HG02623 (cell line): ENCODE measurements around the gene DIP2A.

Experiments
- ATAC-seq: cut with Tn5 transposase; IDR thresholded peaks from one replicate; pipeline ENCODE4 v1.9.1; 2021; ENCODE audit warnings: moderate library complexity; ENCODE audit not compliant: unreplicated experiment

The DIP2A gene

GRCh38 chr21:46480466-46480865 lies 21.8 kb downstream of the DIP2A start:
- no peak for ATAC-seq

- ATAC-seq, result no peak
Observed at GRCh38 chr21:46482225-46482845, 23.6 kb downstream of the DIP2A start.

GRCh38 chr21:46482846-46483231 lies 24.1 kb downstream of the DIP2A start:
- no peak for ATAC-seq

GRCh38 chr21:46483300-46484295 lies 24.9 kb downstream of the DIP2A start:
- ATAC-seq, result no peak

GRCh38 chr21:46486481-46487126 lies 27.9 kb downstream of the DIP2A start:
- no peak for ATAC-seq

GRCh38 chr21:46489162-46489663 lies 30.5 kb downstream of the DIP2A start:
- ATAC-seq, result no peak

- no peak for ATAC-seq
Observed at GRCh38 chr21:46489800-46490199, 31.1 kb downstream of the DIP2A start.

GRCh38 chr21:46491553-46491952 lies 32.9 kb downstream of the DIP2A start:
- no peak for ATAC-seq

GRCh38 chr21:46492851-46493250 lies 34.2 kb downstream of the DIP2A start:
- ATAC-seq, result no peak

GRCh38 chr21:46493828-46494227 lies 35.1 kb downstream of the DIP2A start:
- no peak for ATAC-seq

- ATAC-seq, result no peak
Observed at GRCh38 chr21:46498335-46499050, 39.8 kb downstream of the DIP2A start.

- ATAC-seq, result no peak
Observed at GRCh38 chr21:46500224-46500861, 41.7 kb downstream of the DIP2A start.

- ATAC-seq, result no peak
Observed at GRCh38 chr21:46503922-46504550, 45.3 kb downstream of the DIP2A start.

GRCh38 chr21:46504666-46505065 lies 46.0 kb downstream of the DIP2A start:
- no peak for ATAC-seq

- no peak for ATAC-seq
Observed at GRCh38 chr21:46507562-46507961, 48.9 kb downstream of the DIP2A start.

GRCh38 chr21:46509741-46510502 lies 51.2 kb downstream of the DIP2A start:
- ATAC-seq, result no peak

GRCh38 chr21:46515109-46515508 lies 56.4 kb downstream of the DIP2A start:
- ATAC-seq, result no peak

- no peak for ATAC-seq
Observed at GRCh38 chr21:46516068-46516467, 57.4 kb downstream of the DIP2A start.

GRCh38 chr21:46517361-46517760 lies 58.7 kb downstream of the DIP2A start:
- ATAC-seq, result no peak
